NCI-H748 (cell line): ENCODE results near the gene HAS3.
"Not testable (repeated sequence)": the region's sequence is repeated elsewhere in the genome, so short reads cannot be mapped to it uniquely, and the experiment has no call there.

ENCODE experiments used
- DNase-seq: peaks from one replicate; lab custom pipeline; 2025; ENCODE audit not compliant: unreplicated experiment; lab: John Stamatoyannopoulos, UW

Gene HAS3

GRCh38 chr16:69141014-69141413 is 35.6 kb downstream of the HAS3 start:
- no peak for DNase-seq

- no peak for DNase-seq
These were observed 36.5 kb downstream of the HAS3 start for GRCh38 chr16:69141936-69142335.

DNA sequence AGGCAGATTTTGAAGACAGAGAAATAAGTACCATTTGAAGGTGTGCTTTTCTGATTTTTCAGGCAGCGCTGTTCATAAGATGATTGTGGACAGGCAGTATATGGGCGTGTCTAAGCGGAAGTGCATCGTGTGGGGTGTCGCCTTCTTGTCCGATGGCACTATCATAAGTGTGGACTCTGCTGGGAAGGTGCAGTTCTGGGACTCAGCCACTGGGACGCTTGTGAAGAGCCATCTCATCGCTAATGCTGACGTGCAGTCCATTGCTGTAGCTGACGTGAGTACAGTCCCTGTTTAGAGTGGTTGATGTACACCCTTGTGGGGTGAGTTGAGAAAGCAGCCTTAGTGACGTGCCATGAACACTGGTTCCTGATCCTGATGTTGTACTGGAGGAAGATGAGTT is 37.7 kb downstream of the HAS3 start:
- DNase-seq = no peak

- DNase-seq = no peak
These were observed 40.2 kb downstream of the HAS3 start for GRCh38 chr16:69145658-69146057.

GRCh38 chr16:69149621-69150020 is 44.2 kb downstream of the HAS3 start:
- not testable (repeated sequence) for DNase-seq

- DNase-seq = peak; percentile 56
These were observed 44.9 kb downstream of the HAS3 start for GRCh38 chr16:69150146-69150865.

GRCh38 chr16:69157196-69157595 is 51.7 kb downstream of the HAS3 start:
- no peak for DNase-seq

DNA sequence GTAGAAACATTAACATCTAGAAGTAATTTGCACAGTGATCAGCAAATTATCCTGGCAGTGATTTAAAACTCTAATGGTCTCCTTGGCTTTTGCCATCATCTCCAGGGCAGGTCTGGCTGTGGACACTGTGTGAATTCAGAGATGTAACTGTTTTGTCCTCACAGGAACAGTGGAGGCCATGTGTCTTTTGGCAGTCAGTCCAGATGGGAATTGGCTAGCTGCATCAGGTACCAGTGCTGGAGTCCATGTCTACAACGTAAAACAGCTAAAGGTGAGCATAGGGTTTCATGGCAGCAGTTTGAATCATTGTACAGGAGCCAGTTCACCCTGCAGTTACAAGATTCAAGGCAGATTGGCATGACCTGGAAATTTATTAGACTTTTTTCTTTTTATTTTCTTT is 54.7 kb downstream of the HAS3 start:
- no peak for DNase-seq

- DNase-seq = no peak
These were observed 60.1 kb downstream of the HAS3 start for GRCh38 chr16:69165584-69165983.

DNA sequence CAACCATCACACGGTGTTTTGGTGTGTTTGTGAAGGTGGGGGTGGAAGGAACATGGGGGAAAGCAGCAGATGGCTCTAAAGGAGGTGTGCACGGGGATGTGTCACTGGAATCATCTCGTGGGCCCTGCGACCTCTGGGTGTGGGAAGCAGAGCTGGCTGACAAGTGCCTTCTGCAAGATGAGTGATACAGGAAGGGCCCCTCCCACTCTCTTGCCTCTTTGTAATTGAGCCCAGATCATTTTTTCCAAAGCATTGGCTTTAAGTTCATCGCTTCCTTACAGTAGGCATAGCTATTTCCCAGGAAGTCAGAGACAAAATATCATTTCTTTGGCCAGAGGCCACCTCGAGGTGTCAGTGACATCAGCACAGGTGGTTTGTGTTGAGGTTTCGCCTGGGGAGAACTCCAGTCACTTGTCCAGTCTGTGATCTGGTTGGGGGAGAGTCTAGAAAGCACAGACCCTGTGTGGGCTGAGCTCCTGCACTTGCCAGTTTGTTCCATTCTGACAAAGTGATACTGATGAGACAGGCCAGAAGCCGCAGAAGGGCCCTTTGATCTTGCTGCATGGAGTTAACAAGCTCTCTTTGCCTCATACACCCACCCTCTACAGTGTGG is 60.9 kb downstream of the HAS3 start:
- DNase-seq = no peak

GRCh38 chr16:69166946-69167930 is 61.8 kb downstream of the HAS3 start:
- DNase-seq = no peak
